GM12801 (cell line): ENCODE data around the gene POGLUT3.

Experiments used
- CTCF ChIP-seq: IDR thresholded peaks from one replicate; pipeline ENCODE4 v1.5.1; 2011; ENCODE audit warnings: control low read depth; ENCODE audit not compliant: insufficient read length; ENCODE audit errors: extremely low read depth

The POGLUT3 gene

GRCh38 chr11:108522318-108522717 is 24.1 kb upstream of the POGLUT3 start:
- TF ChIP-seq CTCF = no peak

DNA sequence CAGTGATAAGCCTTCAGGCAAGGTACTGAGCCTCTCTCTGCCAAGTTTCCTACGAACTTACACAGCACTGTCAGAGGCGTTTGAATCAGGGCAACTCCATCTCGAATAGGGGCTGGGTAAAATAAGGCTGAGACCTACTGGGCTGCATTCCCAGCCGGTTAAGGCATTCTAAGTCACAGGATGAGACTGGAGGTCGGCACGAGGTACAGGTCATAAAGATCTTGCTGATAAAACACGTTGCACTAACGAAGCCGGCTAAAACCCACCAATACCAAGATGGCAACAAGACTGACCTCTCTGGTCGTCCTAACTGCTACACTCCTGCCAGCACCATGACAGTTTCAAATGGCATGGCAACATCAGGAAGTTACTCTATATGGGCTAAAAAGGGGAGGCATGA is 20.4 kb upstream of the POGLUT3 start:
- TF ChIP-seq CTCF = no peak

- no peak for TF ChIP-seq CTCF
These were observed 17.9 kb upstream of the POGLUT3 start for GRCh38 chr11:108516125-108516524.

- TF ChIP-seq CTCF = no peak
These were observed 14.5 kb upstream of the POGLUT3 start for GRCh38 chr11:108512708-108513107.

DNA sequence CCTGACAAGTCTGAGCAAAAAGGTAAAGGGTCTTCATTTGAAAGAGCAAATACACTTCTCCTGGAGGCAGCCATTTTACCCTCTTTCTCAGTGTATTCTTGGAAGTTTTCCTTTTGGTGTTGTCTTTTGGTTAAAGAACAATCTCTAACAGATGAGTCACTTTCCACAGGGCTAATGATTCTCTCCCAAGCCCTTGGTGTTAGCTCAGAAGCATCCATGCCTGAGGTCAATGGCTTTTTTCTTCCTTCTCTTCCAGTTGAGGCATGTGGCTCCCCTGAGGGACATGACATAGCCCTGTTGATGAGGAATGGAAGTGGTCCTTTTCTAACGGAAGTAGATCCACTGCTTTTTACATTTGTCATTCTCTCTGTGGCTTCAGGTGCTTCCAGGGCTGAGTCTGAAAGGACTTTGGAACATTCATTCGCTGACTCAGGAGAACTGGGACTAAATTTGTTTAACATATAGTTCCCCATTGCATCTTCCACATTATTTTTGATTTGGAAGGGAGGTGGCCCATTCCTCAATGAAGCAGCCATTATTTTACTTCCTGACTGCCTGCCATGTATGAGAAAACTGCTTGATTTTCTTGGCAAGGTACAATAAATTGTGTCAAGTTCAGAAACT is 13.8 kb upstream of the POGLUT3 start:
- no peak for TF ChIP-seq CTCF

DNA sequence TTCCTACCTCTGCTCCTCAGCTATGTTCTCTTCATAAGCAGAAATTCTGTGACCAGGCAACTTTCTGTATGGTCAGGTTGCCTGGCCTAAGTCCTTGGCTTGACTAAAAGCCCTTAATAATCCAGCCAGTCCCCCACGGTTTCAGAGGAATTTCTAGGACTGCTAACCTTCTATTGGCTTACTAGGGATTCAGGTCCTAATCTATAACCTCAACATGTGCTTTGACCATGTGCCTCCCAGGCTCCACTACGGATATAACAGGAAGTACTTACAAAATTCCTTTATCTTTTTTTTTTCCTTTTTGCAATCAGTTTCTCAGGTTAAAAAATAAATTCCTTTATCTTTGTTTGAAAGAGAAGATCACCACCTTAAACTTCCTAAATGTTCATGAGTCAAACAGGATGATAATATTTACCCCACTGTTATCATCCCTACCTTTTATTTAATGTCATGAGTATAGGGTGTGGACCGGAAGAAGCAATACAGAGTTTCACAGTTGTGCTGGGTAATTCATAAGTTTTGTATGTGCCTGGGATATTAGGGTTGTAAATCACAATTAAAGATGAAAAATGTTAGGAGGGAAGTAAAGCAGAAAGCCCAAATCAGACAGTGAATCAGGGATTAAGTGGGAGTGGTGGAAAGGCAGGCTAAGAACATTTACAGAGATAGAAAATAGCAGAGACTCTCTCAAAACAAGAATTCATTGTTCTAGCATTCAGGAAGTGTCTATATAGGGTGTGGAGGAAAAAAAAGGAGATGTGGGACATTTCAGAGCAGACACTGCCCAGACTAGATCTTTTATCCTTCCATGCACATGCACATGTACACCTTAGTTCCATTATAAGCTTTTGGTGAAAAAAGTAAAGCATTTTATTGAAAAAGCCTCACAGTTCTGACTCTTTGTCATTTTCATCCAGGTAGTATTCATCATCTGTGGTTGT is 10.7 kb upstream of the POGLUT3 start:
- no peak for TF ChIP-seq CTCF

GRCh38 chr11:108501396-108501795 is 3.2 kb upstream of the POGLUT3 start:
- no peak for TF ChIP-seq CTCF
